ENCODE results near the gene OR52E2. TPM values are rescaled to one million over a fixed set of nuclear protein-coding genes. Genes with fewer than 3 reads are reported as not detected.

Gene OR52E2
- total RNA-seq, 2 donors from 2014 or later, result not detected

DNA sequence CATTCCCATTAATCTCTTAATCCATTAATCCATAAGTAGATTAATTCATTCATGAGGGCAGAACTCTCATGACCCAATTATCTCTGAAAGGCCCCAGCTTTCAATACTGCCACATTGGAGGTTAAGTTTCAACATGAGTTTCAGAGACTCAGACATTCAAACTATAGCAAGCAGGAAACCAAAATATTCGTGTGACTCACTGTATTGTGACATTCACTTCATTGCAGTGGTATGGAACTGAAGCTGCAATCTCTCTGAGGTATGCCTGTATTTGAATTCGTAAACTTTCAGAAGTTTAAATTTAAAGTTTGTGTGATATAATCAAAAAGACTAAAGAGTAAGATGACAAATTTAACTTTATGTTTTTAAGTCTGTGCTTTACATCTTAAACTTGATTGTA, 16.0 kb downstream of the OR52E2 start:
- Histone ChIP-seq H3K4me3 (ENCODE audit: low read length) (no peak overlapping the region), H3K4me1 (ENCODE audit: control insufficient read depth, insufficient read depth, low read length) (no peaks in the 10 kb centered on the region), H3K36me3 (ENCODE audit: control insufficient read depth, insufficient read depth, low read length) (no peaks in the 10 kb centered on the region), H3K9ac (ENCODE audit: extremely low read depth, low read length, poor library complexity, severe bottlenecking) (no peak overlapping the region), H3K27ac (ENCODE audit: low read depth, low read length) (no peak overlapping the region), H3K9me3 (ENCODE audit: control insufficient read depth, low read length) (no peaks in the 10 kb centered on the region), H3K27me3 (ENCODE audit: control insufficient read depth, insufficient read depth, low read length, poor library complexity, severe bottlenecking) (no peaks in the 10 kb centered on the region)
- no peaks in the 10 kb centered on the region for H3K9me3 Mint-ChIP-seq
- TF ChIP-seq, protein P1, sequence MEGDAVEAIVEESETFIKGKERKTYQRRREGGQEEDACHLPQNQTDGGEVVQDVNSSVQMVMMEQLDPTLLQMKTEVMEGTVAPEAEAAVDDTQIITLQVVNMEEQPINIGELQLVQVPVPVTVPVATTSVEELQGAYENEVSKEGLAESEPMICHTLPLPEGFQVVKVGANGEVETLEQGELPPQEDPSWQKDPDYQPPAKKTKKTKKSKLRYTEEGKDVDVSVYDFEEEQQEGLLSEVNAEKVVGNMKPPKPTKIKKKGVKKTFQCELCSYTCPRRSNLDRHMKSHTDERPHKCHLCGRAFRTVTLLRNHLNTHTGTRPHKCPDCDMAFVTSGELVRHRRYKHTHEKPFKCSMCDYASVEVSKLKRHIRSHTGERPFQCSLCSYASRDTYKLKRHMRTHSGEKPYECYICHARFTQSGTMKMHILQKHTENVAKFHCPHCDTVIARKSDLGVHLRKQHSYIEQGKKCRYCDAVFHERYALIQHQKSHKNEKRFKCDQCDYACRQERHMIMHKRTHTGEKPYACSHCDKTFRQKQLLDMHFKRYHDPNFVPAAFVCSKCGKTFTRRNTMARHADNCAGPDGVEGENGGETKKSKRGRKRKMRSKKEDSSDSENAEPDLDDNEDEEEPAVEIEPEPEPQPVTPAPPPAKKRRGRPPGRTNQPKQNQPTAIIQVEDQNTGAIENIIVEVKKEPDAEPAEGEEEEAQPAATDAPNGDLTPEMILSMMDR (conservative IDR thresholded peaks at IDR 0.05), result no peak
- no peaks in the 10 kb centered on the region for H3K36me3 Mint-ChIP-seq (ENCODE audit: low read depth)
- H3K4me3 Mint-ChIP-seq, result no peak overlapping the region
- no peak for DNase-seq
- no peak overlapping the region for H3K27ac Mint-ChIP-seq
- H3K4me1 Mint-ChIP-seq, result no peaks in the 10 kb centered on the region
- no peaks in the 10 kb centered on the region for H3K27me3 Mint-ChIP-seq (ENCODE audit: insufficient read depth)
- 69 to 76% methylated on average over 2 of the region's 2 CpGs for whole genome bisulfite sequencing, 2 experiments (ENCODE audit: insufficient coverage in 1 of 2, insufficient read length in 1 of 2)

DNA sequence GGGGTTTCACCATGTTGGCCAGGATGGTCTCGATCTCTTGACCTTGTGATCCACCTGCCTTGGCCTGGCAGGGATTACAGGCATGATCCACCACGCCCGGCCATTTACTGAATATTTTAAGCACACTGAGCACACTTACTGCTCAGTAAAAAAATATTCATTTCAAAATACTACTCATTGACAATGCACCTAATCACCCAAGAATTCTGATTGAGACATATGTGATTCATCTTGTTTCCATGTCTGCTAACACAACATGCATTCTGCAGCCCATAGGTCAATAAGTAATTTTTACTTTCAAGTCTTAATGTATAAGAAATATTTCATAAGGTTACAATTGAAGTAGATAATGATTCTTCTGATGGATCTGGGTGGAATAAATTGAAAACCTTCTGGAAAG, 17.3 kb downstream of the OR52E2 start:
- Mint-ChIP-seq H3K36me3 (ENCODE audit: low read depth) (no peaks in the 10 kb centered on the region), H3K27me3 (ENCODE audit: insufficient read depth) (no peaks in the 10 kb centered on the region), H3K4me1 (no peaks in the 10 kb centered on the region), H3K4me3 (no peak overlapping the region), H3K27ac (no peak overlapping the region), H3K9me3 (no peaks in the 10 kb centered on the region)
- no peaks in the 10 kb centered on the region for H3K36me3 ChIP-seq (ENCODE audit: control insufficient read depth, insufficient read depth, low read length)
- no peaks in the 10 kb centered on the region for H3K9me3 ChIP-seq (ENCODE audit: control insufficient read depth, low read length)
- H3K4me1 ChIP-seq (ENCODE audit: control insufficient read depth, insufficient read depth, low read length), result no peaks in the 10 kb centered on the region
- H3K27me3 ChIP-seq (ENCODE audit: control insufficient read depth, insufficient read depth, low read length, poor library complexity, severe bottlenecking), result no peaks in the 10 kb centered on the region
- no peak overlapping the region for H3K4me3 ChIP-seq (ENCODE audit: low read length)
- TF ChIP-seq, protein P1 (conservative IDR thresholded peaks at IDR 0.05), result no peak
- 44 to 62% methylated on average over 2 to 3 of the region's 3 CpGs for WGBS, 2 experiments (ENCODE audit: insufficient coverage in 1 of 2, insufficient read length in 1 of 2)
- no peak overlapping the region for H3K9ac ChIP-seq (ENCODE audit: extremely low read depth, low read length, poor library complexity, severe bottlenecking)
- H3K27ac ChIP-seq (ENCODE audit: low read depth, low read length), result no peak overlapping the region
- no peak for DNase-seq

DNA sequence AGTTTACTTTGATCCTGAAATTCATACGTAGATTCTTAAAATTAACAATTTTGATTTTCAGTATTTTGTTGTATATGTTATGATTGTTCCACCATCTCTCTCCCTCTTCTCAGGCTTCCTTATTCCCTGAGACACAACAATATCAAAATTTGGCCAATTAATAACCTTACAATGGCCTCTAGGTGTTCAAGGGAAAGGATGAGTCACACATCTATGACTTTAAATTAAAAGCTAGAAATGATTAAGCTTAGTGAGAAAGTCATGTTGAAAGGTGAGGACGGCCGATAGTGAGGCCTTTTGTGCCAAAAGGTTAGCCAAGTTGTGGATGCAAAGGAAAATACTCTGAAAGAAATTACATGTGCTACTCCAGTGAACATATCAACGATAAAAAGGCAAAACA, 18.6 kb downstream of the OR52E2 start:
- Mint-ChIP-seq H3K9me3 (no peaks in the 10 kb centered on the region), H3K4me3 (no peak overlapping the region), H3K27ac (no peak overlapping the region), H3K4me1 (no peaks in the 10 kb centered on the region), H3K36me3 (ENCODE audit: low read depth) (no peaks in the 10 kb centered on the region), H3K27me3 (ENCODE audit: insufficient read depth) (no peaks in the 10 kb centered on the region)
- Histone ChIP-seq H3K9me3 (ENCODE audit: control insufficient read depth, low read length) (no peaks in the 10 kb centered on the region), H3K4me3 (ENCODE audit: low read length) (no peak overlapping the region), H3K4me1 (ENCODE audit: control insufficient read depth, insufficient read depth, low read length) (no peaks in the 10 kb centered on the region), H3K9ac (ENCODE audit: extremely low read depth, low read length, poor library complexity, severe bottlenecking) (no peak overlapping the region), H3K27ac (ENCODE audit: low read depth, low read length) (no peak overlapping the region), H3K27me3 (ENCODE audit: control insufficient read depth, insufficient read depth, low read length, poor library complexity, severe bottlenecking) (no peaks in the 10 kb centered on the region), H3K36me3 (ENCODE audit: control insufficient read depth, insufficient read depth, low read length) (no peaks in the 10 kb centered on the region)
- TF ChIP-seq, protein P1 (conservative IDR thresholded peaks at IDR 0.05), result no peak
- 84 to 91% methylated on average over 2 to 3 of the region's 4 CpGs for WGBS, 2 experiments (ENCODE audit: insufficient coverage in 1 of 2, insufficient read length in 1 of 2)
- no peak for DNase-seq

Measured in endodermal cell (in vitro differentiated cells).